GM21360 (cell line): Measurements from ENCODE around the gene TBC1D22A.

Experiments
- ATAC-seq: cut with Tn5 transposase; IDR thresholded peaks from one replicate; pipeline ENCODE4 v1.9.1; 2021; ENCODE audit warnings: mild to moderate bottlenecking, moderate library complexity; ENCODE audit not compliant: unreplicated experiment

Gene TBC1D22A

GRCh38 chr22:47051441-47052071 lies 289.1 kb downstream of the TBC1D22A start:
- ATAC-seq: no peak

- ATAC-seq: no peak
Observed at GRCh38 chr22:47052236-47053012, 290.0 kb downstream of the TBC1D22A start.

GRCh38 chr22:47053013-47053725 lies 290.7 kb downstream of the TBC1D22A start:
- no peak for ATAC-seq

GRCh38 chr22:47053726-47054141 lies 291.3 kb downstream of the TBC1D22A start:
- no peak for ATAC-seq

- ATAC-seq: no peak
Observed at GRCh38 chr22:47054231-47055072, 292.0 kb downstream of the TBC1D22A start.

GRCh38 chr22:47055073-47055355 lies 292.6 kb downstream of the TBC1D22A start:
- no peak for ATAC-seq

- no peak for ATAC-seq
Observed at GRCh38 chr22:47055461-47055860, 293.0 kb downstream of the TBC1D22A start.

DNA sequence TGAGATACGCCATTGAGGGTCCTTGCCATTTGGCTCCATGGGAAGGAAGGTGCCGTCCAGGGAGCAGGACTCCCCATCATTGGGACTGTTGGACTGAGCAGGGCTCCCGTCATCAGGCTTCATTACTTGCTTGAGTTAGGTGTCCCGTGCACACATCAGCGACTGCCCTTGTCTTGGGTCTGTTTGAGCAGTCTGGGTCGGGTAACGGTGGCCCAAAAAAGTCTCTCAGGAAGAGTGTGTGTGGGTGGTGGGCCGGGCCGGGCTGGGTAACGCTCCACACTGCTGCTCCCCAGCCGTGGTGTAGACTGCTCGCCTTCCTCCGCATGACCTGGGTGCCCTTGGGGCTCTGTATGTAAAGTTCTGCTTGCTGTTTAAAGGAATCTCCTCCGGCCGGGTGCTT lies 293.5 kb downstream of the TBC1D22A start:
- no peak for ATAC-seq

DNA sequence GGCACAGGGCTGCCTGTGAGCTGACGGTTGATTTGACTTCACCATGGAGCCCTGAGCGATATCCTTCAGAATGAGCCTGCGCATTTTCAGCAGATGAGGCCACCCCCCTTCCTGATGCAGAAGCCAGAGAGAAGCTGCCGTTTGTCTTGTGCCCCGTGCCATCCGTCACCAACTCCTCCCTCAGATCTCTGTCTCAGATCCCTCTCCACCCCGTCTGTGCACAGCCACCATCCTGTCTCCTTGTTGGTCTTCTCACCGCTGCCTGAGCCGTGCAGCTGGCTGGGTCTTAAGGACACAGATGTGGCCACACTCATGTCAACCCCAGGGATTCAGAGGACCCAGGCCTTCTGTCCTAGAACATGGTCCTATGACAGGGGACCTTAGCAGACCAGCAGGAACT lies 293.9 kb downstream of the TBC1D22A start:
- ATAC-seq: no peak

GRCh38 chr22:47056776-47057470 lies 294.5 kb downstream of the TBC1D22A start:
- no peak for ATAC-seq

GRCh38 chr22:47057916-47058585 lies 295.6 kb downstream of the TBC1D22A start:
- ATAC-seq: no peak

- no peak for ATAC-seq
Observed at GRCh38 chr22:47059076-47059475, 296.6 kb downstream of the TBC1D22A start.

GRCh38 chr22:47059701-47060161 lies 297.3 kb downstream of the TBC1D22A start:
- ATAC-seq: no peak

GRCh38 chr22:47060718-47061117 lies 298.3 kb downstream of the TBC1D22A start:
- ATAC-seq: no peak

- ATAC-seq: no peak
Observed at GRCh38 chr22:47061226-47061625, 298.8 kb downstream of the TBC1D22A start.

DNA sequence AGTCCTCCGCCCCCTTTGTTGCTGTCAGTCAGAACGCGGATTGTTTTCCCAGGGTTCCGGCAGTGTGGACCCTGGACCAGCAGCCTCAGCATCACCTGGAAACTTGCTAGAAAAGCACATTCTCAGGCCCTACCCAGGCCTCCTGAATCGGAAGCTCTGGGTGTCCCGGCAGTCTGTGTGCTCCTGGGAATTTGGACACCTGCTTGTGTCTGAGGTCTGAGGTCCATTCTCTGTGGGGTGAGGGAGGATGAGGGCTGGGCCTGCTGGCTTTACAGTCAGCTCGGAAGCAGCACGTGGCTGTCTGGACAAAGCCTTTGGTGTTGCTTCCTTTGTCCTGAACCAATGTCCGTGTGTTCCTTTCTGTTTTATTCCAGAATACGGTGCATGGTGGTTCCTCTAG lies 299.7 kb downstream of the TBC1D22A start:
- no peak for ATAC-seq

DNA sequence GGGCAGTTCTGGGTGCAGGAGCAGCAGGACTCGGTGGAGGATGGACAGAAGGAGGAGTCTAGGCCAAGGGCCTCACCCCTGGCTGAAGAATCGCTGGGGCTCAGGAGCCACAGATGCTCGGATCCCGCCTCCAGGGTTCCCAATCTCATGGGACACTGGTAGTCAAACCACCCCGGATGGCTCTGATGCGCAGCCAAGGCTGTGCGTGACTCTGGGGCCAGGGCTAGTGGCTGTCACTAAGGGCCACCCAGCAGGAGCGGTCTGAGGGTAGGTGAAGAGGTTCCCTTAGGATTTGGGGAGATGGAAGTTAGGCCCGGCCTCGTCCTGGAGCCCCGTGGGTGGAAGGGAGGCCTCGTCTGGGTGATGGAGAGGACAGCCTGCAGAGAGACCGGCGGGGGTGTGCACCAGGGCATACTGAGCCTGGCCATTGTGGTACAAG lies 300.6 kb downstream of the TBC1D22A start:
- ATAC-seq: no peak

DNA sequence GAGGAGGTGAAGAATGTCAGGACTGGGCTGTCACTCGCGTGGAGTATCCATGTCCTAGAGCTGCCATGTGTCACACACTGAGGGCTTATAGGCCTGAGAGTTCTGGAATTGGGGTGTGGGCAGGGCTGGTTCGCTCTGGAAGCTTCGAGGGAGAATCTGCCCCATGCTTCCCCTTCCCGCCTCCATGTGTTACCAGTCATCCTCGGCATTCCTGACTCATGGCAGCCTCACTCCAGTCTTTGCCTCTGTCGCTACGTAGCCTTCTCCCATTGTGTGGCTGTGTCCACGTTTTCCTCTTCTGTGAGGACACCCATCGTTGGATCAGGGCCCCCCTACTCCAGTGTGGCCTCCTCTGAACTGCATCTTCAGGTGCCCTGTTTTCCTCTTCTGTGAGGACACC lies 301.2 kb downstream of the TBC1D22A start:
- no peak for ATAC-seq

DNA sequence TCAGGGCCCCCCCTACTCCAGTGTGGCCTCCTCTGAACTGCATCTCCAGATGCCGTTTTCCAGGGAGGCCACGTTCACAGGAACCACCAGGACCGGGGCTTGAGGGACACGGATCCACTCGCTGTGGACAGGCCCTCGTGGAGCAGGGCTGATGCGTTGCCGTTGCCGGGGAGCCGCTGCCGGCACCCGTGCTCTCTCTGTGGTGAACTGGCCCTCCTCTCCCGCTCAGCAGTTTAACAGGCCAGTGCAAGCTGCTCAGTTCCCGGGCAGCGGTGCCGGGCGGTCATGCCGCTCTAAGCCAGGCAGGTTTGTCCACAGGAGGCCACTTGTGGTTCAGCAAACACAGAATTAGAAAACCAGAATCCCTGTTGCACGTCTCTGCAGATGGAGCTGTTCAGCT lies 301.6 kb downstream of the TBC1D22A start:
- no peak for ATAC-seq

- no peak for ATAC-seq
Observed at GRCh38 chr22:47064416-47064815, 302.0 kb downstream of the TBC1D22A start.
